ENCODE measurements around the gene VWA5B1.

DNA sequence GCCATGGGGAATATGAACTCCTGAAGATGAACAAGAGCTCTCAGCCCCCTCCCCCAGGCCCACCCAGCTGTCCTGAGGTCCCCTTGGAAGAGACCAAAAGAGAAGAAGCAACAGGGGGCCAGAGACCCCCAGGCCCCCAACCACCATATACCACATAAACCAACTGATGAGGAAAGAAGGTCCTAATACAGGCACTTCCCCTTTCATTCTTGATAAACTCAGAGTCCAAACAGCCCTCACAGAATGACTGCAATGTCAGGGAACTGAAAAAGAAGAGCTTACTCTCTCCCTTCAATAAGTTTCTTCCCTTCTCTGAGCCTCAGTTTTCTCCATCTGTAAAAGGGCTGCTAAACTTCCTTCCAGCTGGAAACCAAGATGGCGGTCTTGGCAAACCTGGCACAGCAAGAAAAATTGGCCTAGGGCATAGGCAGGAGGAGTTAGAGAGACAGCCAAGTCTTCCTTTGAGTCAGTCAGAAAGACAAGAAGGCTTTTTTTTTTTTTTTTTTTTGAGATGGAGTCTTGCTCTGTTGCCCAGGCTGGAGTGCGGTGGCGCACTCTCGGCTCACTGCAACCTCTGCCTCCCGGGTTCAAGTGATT, 90.5 kb downstream of the VWA5B1 start:
- TF ChIP-seq, protein P1, sequence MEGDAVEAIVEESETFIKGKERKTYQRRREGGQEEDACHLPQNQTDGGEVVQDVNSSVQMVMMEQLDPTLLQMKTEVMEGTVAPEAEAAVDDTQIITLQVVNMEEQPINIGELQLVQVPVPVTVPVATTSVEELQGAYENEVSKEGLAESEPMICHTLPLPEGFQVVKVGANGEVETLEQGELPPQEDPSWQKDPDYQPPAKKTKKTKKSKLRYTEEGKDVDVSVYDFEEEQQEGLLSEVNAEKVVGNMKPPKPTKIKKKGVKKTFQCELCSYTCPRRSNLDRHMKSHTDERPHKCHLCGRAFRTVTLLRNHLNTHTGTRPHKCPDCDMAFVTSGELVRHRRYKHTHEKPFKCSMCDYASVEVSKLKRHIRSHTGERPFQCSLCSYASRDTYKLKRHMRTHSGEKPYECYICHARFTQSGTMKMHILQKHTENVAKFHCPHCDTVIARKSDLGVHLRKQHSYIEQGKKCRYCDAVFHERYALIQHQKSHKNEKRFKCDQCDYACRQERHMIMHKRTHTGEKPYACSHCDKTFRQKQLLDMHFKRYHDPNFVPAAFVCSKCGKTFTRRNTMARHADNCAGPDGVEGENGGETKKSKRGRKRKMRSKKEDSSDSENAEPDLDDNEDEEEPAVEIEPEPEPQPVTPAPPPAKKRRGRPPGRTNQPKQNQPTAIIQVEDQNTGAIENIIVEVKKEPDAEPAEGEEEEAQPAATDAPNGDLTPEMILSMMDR (IDR thresholded peaks at IDR 0.05), result no peak
- TF ChIP-seq POLR2A (IDR thresholded peaks at IDR 0.05) (no peak), EP300 (IDR thresholded peaks at IDR 0.05) (no peak)

All from gastroesophageal sphincter (tissue), 3 donors.